Measurements from ENCODE around the gene MGAT3.

GRCh38 chr22:39481054-39481453, 24.2 kb downstream of the MGAT3 start:
- TF ChIP-seq CTCF (conservative IDR thresholded peaks at IDR 0.05 in 1 of 2, IDR thresholded peaks at IDR 0.05 in 1 of 2; ENCODE audit: extremely low read depth in 1 of 2, insufficient read depth in 1 of 2, low read depth in 1 of 2, low read length in 2 of 2), result no peak
- no peak for TF ChIP-seq EZH2 (IDR thresholded peaks at IDR 0.05; ENCODE audit: borderline replicate concordance, low read length)

Data from mammary epithelial cell (primary cell).